ENCODE measurements around the gene OSBPL2.

The OSBPL2 gene

GRCh38 chr20:62236766-62237513 lies 1.4 kb upstream of the OSBPL2 start:
- no peak for DNase-seq

- DNase-seq = no peak
Measured at GRCh38 chr20:62237514-62237800, 864 bp upstream of the OSBPL2 start.

GRCh38 chr20:62238569-62239277 lies 402 bp downstream of the OSBPL2 start:
- no peak for DNase-seq

- no peak for DNase-seq
Measured at GRCh38 chr20:62239278-62239879, 1.1 kb downstream of the OSBPL2 start.

GRCh38 chr20:62240020-62240685 lies 1.8 kb downstream of the OSBPL2 start:
- DNase-seq = no peak

- DNase-seq = no peak
Measured at GRCh38 chr20:62241506-62241905, 3.2 kb downstream of the OSBPL2 start.

GRCh38 chr20:62242176-62242575 lies 3.9 kb downstream of the OSBPL2 start:
- no peak for DNase-seq

- DNase-seq = no peak
Measured at GRCh38 chr20:62243106-62243505, 4.8 kb downstream of the OSBPL2 start.

GRCh38 chr20:62243906-62244515 lies 5.7 kb downstream of the OSBPL2 start:
- no peak for DNase-seq

GRCh38 chr20:62244644-62245108 lies 6.4 kb downstream of the OSBPL2 start:
- no peak for DNase-seq

GRCh38 chr20:62245911-62246280 lies 7.6 kb downstream of the OSBPL2 start:
- DNase-seq = no peak

- no peak for DNase-seq
Measured at GRCh38 chr20:62246431-62246830, 8.1 kb downstream of the OSBPL2 start.

GRCh38 chr20:62246872-62247652 lies 8.7 kb downstream of the OSBPL2 start:
- no peak for DNase-seq

- no peak for DNase-seq
Measured at GRCh38 chr20:62248890-62249560, 10.7 kb downstream of the OSBPL2 start.

GRCh38 chr20:62252342-62252966 lies 14.1 kb downstream of the OSBPL2 start:
- no peak for DNase-seq

- no peak for DNase-seq
Measured at GRCh38 chr20:62253398-62253797, 15.1 kb downstream of the OSBPL2 start.

- DNase-seq = no peak
Measured at GRCh38 chr20:62254021-62254724, 15.9 kb downstream of the OSBPL2 start.

- DNase-seq = no peak
Measured at GRCh38 chr20:62255976-62256375, 17.7 kb downstream of the OSBPL2 start.

- no peak for DNase-seq
Measured at GRCh38 chr20:62258499-62259293, 20.4 kb downstream of the OSBPL2 start.

GRCh38 chr20:62259294-62259565 lies 20.9 kb downstream of the OSBPL2 start:
- DNase-seq = no peak

Data from activated CD8-positive, alpha-beta memory T cell treated with anti-CD3 and anti-CD28 coated beads for 24 hours (primary cell).